ENCODE data around the gene TAF6L.

TAF6L gene

GRCh38 chr11:62757846-62758788 lies 13.1 kb upstream of the TAF6L start:
- no peak for DNase-seq

- DNase-seq, result peak; percentile 7
Measured at GRCh38 chr11:62760867-62761227, 10.3 kb upstream of the TAF6L start.

GRCh38 chr11:62770778-62771143 lies 435 bp upstream of the TAF6L start:
- peak; percentile 50 for DNase-seq

- DNase-seq, result no peak
Measured at GRCh38 chr11:62774407-62774806, 3.2 kb downstream of the TAF6L start.

DNA sequence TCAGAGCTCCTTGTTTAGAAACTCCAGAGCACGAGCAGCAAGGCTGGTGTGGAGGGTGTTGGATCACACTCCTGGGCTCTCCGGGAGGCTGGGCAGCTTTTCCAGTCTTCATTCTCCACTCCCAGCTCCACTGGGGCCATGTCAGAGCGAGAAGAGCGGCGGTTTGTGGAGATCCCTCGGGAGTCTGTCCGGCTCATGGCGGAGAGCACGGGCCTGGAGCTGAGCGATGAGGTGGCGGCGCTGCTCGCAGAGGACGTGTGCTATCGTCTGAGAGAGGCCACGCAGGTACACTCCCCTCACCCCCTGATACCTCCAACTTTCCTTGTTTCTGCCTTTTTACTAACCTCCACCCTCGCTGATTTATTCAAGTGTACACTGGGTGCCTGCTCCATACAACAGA lies 4.5 kb downstream of the TAF6L start:
- no peak for DNase-seq

DNA sequence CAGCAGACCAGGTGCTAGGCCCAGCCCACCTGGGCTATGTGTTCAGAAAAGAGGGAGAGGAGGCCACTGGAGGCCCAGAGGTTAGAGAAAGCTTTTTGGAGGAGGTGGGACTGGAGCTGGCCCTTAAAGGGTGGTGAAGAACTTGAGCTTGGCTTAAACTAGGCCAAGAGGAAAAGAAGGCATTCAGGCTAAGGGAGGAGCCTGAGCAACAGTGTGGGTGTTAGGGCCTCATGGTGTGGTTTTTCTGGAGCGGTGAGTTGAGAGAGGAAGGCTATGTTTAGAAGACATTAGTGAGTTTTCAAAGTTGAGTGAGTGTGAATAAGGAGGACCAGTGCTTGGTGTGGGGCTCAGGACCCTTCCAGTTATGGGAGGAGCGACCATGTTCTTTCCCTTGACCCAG lies 6.2 kb downstream of the TAF6L start:
- DNase-seq, result no peak

GRCh38 chr11:62778441-62778840 lies 7.2 kb downstream of the TAF6L start:
- DNase-seq, result no peak

GRCh38 chr11:62782753-62783152 lies 11.6 kb downstream of the TAF6L start:
- DNase-seq, result no peak

DNA sequence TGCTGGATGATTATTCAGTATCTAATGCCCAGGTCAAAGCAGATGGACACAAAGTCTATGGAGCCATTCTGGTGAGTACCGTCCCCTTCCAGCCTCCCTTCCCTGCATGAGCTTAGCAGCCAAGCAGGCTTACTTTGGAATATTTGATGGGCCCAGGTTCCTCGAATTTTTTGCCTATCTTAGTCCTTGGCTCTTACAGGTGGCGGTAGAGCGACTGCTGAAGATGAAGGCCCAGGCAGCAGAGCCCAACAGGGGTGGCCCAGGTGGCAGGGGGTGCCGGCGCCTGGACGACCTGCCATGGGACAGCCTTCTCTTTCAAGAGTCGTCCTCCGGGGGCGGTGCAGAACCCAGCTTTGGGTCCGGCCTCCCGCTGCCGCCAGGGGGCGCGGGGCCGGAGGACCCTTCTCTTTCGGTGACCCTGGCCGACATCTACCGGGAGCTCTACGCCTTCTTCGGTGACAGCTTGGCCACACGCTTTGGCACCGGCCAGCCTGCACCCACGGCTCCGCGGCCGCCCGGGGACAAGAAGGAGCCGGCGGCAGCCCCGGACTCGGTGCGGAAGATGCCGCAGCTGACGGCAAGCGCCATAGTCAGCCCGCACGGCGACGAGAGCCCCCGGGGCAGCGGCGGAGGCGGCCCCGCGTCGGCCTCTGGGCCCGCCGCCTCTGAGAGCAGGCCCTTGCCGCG lies 15.3 kb downstream of the TAF6L start:
- peak; percentile 82 for DNase-seq

- DNase-seq, result peak; percentile 97
Measured at GRCh38 chr11:62787005-62787759, 16.0 kb downstream of the TAF6L start, which contains the start of gene TMEM179B. TSS of gene TMEM179B (plus strand) at chr11:62787402. CDS start at chr11:62787432, 30 bp downstream.

DNA sequence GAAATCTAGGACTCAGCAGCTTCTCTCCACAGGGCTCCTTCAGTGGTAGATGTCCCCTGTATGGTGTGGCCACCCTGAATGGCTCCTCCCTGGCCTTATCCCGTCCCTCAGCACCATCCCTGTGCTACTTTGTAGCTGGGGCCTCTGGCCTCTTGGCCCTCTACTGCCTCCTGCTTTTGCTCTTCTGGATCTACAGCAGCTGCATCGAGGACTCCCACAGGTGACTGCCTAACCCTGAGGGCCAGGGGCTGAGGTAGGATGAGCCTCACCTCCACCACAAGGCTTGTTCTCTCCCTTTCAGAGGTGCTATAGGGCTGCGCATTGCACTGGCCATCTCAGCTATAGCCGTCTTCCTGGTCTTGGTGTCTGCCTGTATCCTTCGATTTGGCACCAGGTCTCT lies 17.8 kb downstream of the TAF6L start:
- no peak for DNase-seq

- DNase-seq, result no peak
Measured at GRCh38 chr11:62789576-62789975, 18.4 kb downstream of the TAF6L start.

GRCh38 chr11:62791501-62792201 lies 20.5 kb downstream of the TAF6L start, which contains the start of gene TMEM223:
TSS of gene TMEM223 (minus strand) at chr11:62792006. CDS start at chr11:62791994, 12 bp downstream.
- peak; percentile 89 for DNase-seq

GRCh38 chr11:62792202-62792575 lies 21.0 kb downstream of the TAF6L start:
- DNase-seq, result no peak

- no peak for DNase-seq
Measured at GRCh38 chr11:62794201-62794775, 23.1 kb downstream of the TAF6L start.

DNA sequence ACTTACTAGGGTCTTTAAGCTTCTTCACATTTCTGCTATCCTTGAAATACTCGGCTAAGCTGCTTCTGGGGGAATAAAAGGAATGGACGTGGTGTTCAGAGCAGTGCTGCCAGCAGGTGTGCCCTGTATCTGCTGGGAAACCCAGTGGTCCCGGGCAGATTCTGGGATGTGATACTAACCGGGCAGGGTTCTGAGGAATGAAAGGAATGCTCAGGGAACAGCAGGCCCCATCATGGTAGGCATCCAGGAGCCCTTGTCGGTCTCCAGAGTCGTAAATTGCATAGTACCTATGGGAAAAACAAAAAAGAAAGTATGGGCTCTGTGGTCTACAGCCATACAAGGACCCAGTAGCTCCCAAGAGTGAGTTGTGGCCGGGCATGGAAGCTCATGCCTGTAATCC lies 25.1 kb downstream of the TAF6L start:
- DNase-seq, result no peak

- DNase-seq, result no peak
Measured at GRCh38 chr11:62799486-62799885, 28.3 kb downstream of the TAF6L start.

GRCh38 chr11:62801071-62801470 lies 29.9 kb downstream of the TAF6L start:
- DNase-seq, result no peak

GRCh38 chr11:62804310-62805075 lies 33.3 kb downstream of the TAF6L start:
- DNase-seq, result no peak

DNA sequence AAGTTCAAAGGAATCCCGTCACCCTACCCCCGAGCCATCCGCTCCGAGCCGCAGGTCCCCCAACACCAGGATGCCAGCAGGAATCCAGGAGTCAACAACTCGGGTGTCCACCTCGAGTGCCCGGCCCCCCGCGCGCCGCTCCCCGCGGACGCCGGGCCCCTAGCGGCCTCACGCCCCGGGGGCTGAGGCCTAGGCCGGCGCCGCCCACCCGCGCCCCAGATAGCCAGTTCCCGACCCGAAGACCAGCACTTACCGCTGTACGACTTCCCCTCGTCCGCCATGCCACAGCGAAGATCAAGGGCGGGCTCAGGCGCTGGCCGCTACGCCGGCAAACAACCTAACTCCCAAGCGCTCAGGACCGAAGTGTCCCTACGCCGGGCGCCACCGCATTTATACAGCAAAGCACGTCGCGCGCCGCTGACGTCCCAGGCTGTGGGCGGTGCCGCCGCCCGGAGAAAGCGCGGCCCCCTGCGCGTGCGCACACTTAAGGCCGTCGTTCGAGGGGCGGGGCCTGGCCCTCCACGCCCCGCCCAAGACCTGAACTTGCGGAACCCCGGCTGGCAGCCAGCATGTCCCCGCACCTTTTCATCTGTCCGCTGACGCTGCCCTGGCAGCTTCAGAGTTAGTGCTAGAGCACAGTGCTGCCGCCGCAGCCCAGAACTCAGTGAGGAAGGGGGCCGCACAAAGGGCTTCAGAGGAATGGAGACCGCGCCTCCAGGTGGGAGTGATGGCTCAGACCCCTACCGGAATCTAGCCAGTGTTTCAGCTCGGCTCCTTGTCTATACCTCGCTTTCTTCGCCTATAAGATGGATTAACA lies 34.1 kb downstream of the TAF6L start, which contains the start of gene NXF1:
Gene NXF1, minus strand, starts transcription at position 365 of the 817 bp plus-strand sequence. Its CDS starts 84 bp downstream, at position 281.
- DNase-seq, result peak; percentile 95
